ENCODE data around the gene RAB8B. TPM values are rescaled to one million over a fixed set of nuclear protein-coding genes. Genes with fewer than 3 reads are reported as not detected.

RAB8B gene
- total and polyA plus RNA-seq, 9 of the 15 experiments (the other 6 are each of a cell fraction or from before 2014, with no cell fraction given): 7.8 to 32.1 (median 24.2) TPM

DNA sequence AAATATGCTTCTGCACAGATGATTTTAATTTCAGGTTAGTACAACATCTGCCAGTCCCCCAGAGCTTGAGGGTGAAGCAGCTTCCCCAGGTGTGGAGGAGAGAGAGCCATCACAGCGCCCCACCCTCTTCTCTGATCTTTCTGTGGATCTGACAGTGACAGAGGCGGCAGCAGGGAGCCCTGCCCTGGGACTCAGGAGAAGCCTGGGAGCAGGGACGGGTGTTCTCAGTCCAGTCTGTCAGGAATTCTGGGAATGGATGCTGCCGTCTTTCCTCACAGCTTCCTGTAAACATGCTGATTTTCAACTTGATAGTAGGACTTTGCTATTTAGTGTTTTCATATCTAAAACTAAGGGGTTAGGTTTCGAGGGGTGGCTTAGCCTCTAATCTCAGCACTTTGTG lies 11.4 kb upstream of the RAB8B start:
- no peak for FAIRE-seq
- in situ Hi-C loops (cut with MboI): no loop called here
- no peak for TF ChIP-seq THRA (IDR thresholded peaks at IDR 0.05)
- no peak for TF ChIP-seq SMAD2 (IDR thresholded peaks at IDR 0.05; ENCODE audit: low read depth, low read length)
- TF ChIP-seq HDAC2 (IDR thresholded peaks at IDR 0.05): no peak
- no peak for TF ChIP-seq TSC22D4 (tag; IDR thresholded peaks at IDR 0.05)
- TF ChIP-seq, protein P1, sequence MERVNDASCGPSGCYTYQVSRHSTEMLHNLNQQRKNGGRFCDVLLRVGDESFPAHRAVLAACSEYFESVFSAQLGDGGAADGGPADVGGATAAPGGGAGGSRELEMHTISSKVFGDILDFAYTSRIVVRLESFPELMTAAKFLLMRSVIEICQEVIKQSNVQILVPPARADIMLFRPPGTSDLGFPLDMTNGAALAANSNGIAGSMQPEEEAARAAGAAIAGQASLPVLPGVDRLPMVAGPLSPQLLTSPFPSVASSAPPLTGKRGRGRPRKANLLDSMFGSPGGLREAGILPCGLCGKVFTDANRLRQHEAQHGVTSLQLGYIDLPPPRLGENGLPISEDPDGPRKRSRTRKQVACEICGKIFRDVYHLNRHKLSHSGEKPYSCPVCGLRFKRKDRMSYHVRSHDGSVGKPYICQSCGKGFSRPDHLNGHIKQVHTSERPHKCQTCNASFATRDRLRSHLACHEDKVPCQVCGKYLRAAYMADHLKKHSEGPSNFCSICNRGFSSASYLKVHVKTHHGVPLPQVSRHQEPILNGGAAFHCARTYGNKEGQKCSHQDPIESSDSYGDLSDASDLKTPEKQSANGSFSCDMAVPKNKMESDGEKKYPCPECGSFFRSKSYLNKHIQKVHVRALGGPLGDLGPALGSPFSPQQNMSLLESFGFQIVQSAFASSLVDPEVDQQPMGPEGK (CRISPR knock-in tag; IDR thresholded peaks at IDR 0.05; ENCODE audit: borderline replicate concordance): no peak
- TF ChIP-seq, protein P2, sequence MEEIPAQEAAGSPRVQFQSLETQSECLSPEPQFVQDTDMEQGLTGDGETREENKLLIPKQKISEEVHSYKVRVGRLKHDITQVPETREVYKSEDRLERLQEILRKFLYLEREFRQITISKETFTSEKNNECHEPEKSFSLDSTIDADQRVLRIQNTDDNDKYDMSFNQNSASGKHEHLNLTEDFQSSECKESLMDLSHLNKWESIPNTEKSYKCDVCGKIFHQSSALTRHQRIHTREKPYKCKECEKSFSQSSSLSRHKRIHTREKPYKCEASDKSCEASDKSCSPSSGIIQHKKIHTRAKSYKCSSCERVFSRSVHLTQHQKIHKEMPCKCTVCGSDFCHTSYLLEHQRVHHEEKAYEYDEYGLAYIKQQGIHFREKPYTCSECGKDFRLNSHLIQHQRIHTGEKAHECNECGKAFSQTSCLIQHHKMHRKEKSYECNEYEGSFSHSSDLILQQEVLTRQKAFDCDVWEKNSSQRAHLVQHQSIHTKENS (CRISPR knock-in tag; IDR thresholded peaks at IDR 0.05): no peak
- no peak for TF ChIP-seq XRCC4 (IDR thresholded peaks at IDR 0.05; ENCODE audit: extremely low read depth, insufficient read depth, insufficient read length)
- no peak for TF ChIP-seq BRD9 (IDR thresholded peaks at IDR 0.05; ENCODE audit: low read depth, partially characterized antibody)
- TF ChIP-seq, protein P3, sequence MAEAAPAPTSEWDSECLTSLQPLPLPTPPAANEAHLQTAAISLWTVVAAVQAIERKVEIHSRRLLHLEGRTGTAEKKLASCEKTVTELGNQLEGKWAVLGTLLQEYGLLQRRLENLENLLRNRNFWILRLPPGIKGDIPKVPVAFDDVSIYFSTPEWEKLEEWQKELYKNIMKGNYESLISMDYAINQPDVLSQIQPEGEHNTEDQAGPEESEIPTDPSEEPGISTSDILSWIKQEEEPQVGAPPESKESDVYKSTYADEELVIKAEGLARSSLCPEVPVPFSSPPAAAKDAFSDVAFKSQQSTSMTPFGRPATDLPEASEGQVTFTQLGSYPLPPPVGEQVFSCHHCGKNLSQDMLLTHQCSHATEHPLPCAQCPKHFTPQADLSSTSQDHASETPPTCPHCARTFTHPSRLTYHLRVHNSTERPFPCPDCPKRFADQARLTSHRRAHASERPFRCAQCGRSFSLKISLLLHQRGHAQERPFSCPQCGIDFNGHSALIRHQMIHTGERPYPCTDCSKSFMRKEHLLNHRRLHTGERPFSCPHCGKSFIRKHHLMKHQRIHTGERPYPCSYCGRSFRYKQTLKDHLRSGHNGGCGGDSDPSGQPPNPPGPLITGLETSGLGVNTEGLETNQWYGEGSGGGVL (CRISPR knock-in tag; IDR thresholded peaks at IDR 0.05): no peak
- TF ChIP-seq ZNF24 (IDR thresholded peaks at IDR 0.05): no peak
- TF ChIP-seq, protein P4, sequence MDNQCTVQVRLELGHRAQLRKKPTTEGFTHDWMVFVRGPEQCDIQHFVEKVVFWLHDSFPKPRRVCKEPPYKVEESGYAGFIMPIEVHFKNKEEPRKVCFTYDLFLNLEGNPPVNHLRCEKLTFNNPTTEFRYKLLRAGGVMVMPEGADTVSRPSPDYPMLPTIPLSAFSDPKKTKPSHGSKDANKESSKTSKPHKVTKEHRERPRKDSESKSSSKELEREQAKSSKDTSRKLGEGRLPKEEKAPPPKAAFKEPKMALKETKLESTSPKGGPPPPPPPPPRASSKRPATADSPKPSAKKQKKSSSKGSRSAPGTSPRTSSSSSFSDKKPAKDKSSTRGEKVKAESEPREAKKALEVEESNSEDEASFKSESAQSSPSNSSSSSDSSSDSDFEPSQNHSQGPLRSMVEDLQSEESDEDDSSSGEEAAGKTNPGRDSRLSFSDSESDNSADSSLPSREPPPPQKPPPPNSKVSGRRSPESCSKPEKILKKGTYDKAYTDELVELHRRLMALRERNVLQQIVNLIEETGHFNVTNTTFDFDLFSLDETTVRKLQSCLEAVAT (IDR thresholded peaks at IDR 0.05): no peak
- TF ChIP-seq ZBTB34 (CRISPR knock-in tag; IDR thresholded peaks at IDR 0.05): no peak
- TF ChIP-seq ZNF583 (CRISPR knock-in tag; IDR thresholded peaks at IDR 0.05): no peak
- no peak for TF ChIP-seq CSDE1 (IDR thresholded peaks at IDR 0.05)

More for the DNA sequence above, 11.4 kb upstream of the RAB8B start:
- Histone ChIP-seq H3K4me3 (no peak overlapping the region), H3K27ac (ENCODE audit: extremely low read depth, low read depth, low read length) (no peak overlapping the region), H3K36me3 (ENCODE audit: control insufficient read depth, insufficient read depth, low read length) (no peaks in the 10 kb centered on the region), H3K27me3 (ENCODE audit: control insufficient read depth in 2 of 2, insufficient read depth in 2 of 2, low read length in 2 of 2) (no peaks in the 10 kb centered on the region), H3K4me1 (replicated peaks in 1 of 2; ENCODE audit: control insufficient read depth in 2 of 2, insufficient read depth in 2 of 2, low read length in 2 of 2) (peaks cover 7 to 8% of the 10 kb centered on the region in 2 experiments; a peak in 4 of 5 replicates), H3K9me3 (replicated peaks; ENCODE audit: control insufficient read depth, insufficient read depth, low read depth, low read length) (no peaks in the 10 kb centered on the region), H4K20me1 (replicated peaks; ENCODE audit: control insufficient read depth, insufficient read depth, low read length) (no peaks in the 10 kb centered on the region), H3K79me2 (ENCODE audit: control insufficient read depth, insufficient read depth, low read length) (no peaks in the 10 kb centered on the region), H3K9ac (ENCODE audit: insufficient read depth in 1 of 2, low read depth in 2 of 2, low read length in 2 of 2) (peak overlapping the region in 1 of 2 experiments; percentile 1; a peak in 1 of 4 replicates), H2AFZ (ENCODE audit: low read depth, low read length) (no peak overlapping the region), H3K9me1 (ENCODE audit: control insufficient read depth, insufficient read depth, low read length) (no peaks in the 10 kb centered on the region), H3K4me2 (ENCODE audit: insufficient read depth, low read length) (no peak overlapping the region)
- ChIA-PET CTCF (ENCODE audit: low intra/inter-chr PET ratio) (no interaction called here), POLR2A (interaction anchor here (0.6 to 1.0 kb wide), 3 partner anchors 18 to 907 kb away, joined by 3 to 4 read pairs (median 3); partner anchors contain the start of gene RPS27L)
- WGBS (ENCODE audit: insufficient coverage, low coverage, missing lambda C conversion rate): 28% methylated on average over 5 of the region's 5 CpGs
- BruUV-seq (replicated peaks): no TSS peak
- ATAC-seq (peak; percentile 53), DNase-seq (ENCODE audit: extremely low read depth in 1 of 4, low spot score in 3 of 4) (peak in 2 of 4 experiments; percentile 32 to 33)
- intact Hi-C loops (cut with micrococcal nuclease): no loop called here
